ENCODE measurements around the gene COX18.

Gene COX18, protein sequence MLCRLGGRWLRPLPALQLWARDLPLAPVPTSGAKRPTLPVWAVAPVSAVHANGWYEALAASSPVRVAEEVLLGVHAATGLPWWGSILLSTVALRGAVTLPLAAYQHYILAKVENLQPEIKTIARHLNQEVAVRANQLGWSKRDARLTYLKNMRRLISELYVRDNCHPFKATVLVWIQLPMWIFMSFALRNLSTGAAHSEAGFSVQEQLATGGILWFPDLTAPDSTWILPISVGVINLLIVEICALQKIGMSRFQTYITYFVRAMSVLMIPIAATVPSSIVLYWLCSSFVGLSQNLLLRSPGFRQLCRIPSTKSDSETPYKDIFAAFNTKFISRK

DNA sequence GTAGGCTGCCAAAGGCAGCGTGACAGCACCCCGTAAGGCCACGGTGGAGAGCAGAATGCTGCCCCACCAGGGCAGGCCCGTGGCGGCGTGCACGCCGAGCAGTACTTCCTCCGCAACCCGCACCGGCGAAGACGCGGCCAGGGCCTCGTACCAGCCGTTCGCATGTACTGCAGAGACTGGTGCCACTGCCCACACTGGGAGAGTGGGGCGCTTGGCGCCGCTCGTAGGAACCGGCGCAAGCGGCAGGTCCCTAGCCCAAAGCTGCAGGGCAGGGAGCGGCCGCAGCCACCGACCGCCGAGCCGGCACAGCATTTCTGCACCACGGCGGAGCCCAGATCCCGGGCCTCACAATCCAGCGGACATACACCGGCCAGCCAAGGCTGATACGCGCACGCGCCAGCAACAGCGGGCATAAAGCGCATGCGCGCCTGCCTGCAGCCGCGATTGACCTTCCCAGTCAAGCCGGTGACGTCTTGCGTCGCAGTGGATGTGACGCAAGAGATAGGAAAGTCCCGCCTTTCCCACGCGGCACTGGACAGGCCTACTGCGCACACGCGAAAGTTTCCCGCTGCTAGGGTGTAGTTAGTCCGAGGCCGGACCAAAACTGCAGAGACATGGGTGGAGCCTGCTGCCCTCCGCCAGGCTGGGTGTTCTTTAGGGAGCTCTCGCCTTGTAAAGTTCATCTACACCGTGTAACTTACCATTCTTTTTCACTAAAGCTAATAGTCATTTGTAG is at the start of gene COX18:
COX18 (minus strand) TSS at position 379 of the 736 bp plus-strand sequence; CDS start at position 312, 67 bp downstream.
- DNase-seq: peak; percentile 89

DNA sequence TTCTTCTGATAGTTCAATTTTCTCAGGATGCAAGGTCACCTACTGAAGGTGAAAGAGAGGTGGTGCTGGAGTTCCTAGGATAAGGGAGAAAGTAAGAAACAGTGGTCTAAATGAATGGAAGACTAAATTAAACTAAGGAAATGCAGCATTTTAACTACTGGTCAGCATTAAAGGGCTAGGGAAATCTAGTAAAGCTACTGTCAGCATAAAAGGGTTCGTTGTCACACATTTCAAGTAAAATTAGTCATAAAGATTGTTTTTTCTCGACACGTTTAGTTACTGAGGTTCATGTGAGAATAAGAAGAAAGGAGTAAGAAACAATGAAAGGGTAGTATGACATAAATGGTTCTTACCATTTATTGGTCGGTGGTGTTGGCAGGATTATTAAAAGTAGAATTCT is 40.0 kb upstream of the COX18 start:
- no peak for DNase-seq

DNA sequence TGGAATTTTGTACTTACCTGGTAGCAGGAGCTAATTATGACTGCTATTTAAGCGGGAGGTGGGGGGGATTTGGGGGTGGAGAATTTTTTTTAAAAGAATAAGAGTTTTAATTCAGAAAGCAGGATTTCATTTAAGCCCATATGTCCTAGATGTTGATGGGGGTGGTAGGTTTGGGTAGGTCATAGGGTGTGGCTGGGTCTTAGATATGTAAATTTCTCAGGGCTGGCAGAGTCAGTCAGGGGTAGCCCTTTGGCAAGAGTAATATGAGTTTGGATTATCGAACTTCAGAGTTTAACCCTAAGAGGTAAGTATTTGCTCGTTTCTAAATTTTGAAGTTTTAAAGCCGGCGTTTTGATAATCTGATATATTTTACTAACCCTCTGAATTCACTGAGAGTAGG is 35.2 kb upstream of the COX18 start:
- DNase-seq: no peak

DNA sequence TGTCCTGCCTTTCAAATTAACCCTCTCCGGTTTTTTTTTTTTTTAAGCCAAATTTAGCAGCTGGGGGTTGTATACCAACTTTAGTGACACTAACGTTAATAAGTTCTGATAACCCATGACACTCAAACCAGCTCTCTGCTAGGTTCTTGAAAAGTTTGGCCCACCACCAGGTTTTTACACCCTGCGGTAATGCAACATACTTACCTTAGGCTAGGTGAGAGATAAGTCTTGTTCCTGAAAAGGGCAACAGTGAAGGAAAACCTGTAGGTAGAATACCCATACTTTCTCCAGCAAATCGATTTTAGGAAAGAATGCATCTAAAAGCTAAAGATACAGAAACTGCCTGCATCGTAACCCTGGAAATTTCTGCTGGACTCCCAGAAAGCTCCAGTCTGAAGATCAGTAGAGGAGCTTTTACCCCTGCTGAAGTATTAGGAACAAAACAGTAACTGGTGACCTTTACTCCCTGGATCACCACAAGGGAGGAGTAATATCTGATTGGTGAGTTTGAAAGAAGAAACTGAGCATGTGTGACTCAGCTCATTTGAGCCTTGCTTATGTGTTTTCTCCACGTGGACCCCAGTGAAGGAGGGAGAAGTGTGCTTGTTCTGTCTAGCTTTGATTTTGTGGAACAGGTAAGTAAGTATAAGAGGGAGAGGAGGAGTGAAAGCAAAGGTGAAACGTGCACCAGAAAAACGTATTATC is 34.4 kb upstream of the COX18 start:
- peak; percentile 0 for DNase-seq

DNA sequence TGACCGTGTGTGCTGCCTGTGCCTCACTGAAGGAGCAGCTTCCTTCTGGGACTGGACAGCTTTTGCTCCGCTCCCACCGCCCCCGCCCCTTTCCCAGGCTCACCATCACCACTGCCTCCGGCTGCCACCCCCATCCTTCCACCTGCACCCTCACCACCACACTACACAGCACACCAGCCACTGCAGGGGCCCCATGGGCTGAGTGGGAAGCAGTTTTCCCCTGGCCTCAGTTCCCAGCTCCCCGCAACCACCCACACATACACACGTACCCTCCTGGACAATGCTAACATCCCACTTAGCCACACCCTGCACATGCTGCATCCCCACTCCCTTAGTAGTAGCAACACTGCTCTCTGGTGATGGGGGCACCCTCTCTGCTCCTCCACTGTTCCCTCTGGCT is 29.6 kb upstream of the COX18 start:
- no peak for DNase-seq

DNA sequence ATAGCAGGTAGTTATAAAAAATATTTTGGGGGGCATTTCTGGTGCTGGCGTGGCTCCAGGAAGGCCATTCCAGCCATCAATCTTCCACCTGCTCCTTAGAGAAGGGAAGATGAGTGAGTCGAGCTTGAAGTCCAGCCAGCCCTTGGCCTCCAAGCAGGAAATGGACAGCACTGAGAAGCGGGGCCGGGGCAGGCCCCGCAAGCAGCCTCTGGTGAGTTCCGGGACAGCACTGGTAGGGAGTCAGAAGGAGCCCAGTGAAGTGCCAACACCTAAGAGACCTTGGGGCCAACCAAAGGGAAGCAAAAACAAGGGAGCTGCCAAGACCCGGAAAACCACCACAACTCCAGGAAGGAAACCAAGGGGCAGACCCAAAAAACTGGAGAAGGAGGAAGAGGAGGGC is 29.2 kb upstream of the COX18 start:
- no peak for DNase-seq

DNA sequence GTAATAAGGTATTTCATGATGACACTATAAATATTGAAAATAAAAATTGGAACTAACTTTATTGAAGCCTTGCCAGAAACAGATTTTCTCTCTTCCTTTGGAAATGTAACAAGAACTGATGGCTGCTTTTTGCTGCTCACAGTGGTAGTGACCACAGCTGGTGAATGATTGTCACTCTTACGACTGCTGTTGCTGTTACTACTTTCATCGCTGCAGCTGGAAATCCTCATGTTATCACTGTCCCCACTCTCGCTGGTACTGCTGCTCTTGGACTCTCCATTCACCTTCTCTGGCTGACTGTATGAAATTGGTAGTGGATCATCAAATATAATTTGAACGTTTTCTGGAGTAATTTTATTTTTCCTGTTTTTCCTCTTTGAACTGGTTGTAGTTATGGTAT is 28.5 kb upstream of the COX18 start:
- no peak for DNase-seq

DNA sequence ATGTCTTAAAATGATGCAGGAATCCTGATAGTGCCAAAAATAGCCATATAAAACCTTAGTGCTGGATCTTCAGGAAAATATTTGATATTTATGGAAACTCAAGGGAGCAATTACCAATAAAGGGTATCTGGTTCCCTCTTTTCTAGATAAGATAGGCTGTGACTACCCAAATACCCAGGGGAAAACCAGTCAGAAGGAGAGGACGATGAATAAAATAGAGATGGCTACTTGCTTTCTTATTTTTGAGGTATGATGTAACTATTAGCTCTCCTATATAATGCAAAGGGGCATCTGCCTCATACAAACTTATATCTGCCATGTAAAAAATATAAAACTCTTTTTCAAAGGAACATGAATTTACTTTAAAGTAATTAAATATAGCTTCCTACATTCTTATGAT is 23.4 kb upstream of the COX18 start:
- no peak for DNase-seq

DNA sequence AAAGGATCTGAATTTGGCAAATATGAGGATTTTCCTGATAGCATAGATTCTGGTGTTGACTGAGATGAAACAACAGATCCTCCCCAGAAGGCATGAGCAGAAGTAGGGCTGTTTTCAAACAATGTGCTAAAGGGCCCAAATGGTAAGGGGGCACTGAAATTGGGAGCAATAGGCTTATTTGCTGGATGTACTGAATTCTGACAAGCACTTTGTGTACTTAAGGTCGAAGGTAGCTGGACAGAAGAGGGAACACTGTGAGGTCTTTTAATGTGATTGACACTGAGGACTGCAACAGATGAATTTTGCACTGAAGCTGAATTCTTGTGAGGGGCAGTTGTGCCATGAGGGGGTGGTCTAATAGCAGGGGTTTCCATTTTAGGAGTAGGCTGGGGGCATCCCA is 21.2 kb upstream of the COX18 start:
- DNase-seq: no peak

DNA sequence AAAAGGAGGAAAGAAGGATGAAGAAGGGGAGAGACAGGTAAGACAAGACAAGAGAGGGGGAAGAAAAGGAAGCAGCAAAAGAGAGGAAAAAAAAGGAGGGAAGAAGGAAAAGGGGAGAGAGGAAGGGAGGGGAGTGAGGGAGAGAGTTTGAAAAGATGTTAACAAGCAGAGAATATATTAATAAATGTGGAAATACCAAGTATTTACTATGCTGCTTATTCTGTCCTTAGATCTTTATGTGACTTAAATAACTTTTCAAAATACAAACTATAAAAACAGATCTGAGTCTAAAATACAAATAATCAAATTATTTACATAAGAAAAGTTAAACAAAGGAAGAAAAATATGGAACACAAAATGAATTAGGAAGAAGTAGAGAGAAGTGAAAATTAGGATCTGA is 18.4 kb upstream of the COX18 start:
- DNase-seq: no peak

DNA sequence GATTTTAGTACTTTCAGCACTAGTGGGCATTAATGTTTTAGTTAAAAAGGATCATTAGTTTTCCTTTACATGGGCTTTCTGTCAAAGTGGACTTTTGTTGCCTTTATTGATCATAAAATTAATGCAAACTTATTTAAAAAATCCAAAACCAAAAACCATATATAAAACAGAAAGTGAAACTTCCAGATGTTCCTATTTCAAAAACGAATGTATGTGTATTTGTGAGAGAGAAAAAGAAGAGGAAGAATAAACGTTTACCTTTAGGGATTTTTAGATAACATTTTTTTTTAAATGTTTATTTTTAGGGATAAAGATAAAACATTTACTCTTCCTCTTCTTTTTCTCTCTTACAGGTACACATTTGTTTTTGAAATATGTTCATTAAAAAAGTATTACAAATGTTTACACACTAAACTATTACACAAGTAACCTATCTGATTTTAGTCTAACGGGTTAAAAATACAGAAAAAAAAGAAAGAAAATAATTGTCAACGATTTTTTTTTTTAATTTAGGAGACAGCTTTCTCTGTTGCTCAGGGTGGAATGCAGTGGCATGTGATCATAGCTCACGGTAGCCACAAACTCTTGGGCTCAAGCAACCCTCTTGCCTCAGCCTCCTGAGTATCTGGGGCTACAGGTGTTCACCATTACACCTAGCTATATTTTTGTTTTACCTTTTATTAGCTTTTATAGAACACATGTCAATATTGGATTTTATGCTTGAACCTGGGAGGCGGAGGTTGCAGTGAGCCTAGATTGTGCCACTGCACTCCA is 16.8 kb upstream of the COX18 start:
- no peak for DNase-seq

DNA sequence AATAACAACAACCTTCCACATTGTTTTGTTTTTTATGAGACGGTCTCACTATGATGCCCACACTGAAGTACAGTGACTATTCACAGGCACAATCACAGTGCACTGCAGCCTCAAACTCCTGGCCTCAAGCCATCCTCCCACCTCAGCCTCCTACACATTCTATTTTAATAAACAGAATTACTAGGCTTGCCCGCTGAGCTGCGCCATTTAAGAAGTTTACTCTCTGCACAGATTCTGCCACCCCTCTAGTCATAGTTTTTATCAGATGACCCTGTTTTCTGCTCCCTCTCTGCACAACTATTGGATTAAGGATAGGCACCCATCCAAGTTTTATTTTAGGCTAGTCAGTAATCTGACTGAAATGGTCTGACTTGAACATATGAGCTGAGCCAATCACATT is 11.3 kb upstream of the COX18 start:
- DNase-seq: no peak

DNA sequence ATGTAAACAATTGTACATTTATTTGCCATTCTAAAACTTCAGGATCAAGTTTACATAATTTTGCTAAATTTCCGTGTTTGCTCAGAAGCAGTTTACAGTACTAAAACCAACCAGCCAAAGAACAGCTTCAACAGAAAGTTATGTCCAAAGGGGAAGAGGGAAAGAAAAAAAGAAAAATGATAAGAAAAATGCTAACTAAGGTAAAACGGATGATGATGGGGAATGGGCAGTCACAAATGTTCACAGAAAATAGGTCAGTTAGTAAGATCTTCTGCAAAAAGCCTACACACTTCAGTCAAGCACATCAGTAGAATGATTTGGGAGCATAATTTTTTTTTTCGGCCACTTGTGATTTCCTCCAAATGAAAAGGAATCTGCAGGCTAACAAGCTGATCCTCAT is 6.3 kb upstream of the COX18 start:
- no peak for DNase-seq

DNA sequence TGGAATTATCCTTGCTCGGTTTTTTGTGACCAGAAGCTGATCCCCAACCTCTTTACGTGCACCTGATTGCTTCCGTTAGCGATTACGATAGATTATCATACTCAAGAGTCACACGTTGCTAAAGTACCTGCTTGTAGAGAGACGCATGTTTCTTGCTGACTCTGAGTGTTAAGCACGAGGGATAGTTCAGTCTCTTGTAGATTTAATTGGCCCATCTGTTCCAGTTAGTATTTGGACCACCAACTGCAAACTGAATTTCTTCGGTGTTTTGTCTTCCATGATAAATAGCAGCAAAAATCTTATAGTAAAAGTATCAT is 516 bp upstream of the COX18 start:
- no peak for DNase-seq

DNA sequence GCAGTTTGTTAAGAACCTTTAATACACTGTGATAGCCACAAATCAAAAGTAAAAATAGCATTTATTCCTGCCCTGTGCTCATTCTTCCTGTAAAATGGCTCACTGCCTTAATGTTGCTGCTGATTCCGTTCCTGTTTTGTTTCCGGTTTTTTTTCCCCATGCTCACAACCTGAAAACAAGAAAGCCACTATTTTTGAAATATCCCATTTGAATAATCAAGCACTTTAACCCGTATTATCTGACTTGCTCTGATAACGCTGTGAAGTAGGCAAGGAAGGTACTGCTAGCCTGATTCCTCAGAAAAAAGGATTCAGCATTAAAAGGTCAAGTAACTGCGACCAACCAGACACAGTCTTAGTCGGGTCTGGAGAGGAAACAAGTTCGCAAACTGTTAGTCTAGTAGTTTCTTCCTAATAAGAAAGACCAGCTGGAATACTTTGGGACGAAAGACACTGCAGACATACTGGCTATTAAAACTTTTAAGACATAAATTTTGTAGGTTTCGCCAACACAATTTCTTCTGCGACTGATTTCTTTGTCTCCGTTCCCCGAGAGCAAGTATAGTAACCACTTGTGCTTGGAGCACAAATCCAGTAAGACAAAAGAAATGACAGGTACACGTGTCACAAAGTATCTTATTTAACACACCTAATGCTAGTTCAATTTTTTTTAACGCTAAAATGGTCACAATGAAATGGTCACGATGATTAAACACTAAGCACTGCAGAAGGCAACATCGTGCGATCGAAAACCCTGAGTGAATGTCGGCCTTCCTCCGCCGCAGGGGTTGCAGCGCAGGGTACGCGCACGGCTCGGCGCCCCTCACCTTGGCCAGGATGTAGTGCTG is 802 bp downstream of the COX18 start:
- DNase-seq: no peak

DNA sequence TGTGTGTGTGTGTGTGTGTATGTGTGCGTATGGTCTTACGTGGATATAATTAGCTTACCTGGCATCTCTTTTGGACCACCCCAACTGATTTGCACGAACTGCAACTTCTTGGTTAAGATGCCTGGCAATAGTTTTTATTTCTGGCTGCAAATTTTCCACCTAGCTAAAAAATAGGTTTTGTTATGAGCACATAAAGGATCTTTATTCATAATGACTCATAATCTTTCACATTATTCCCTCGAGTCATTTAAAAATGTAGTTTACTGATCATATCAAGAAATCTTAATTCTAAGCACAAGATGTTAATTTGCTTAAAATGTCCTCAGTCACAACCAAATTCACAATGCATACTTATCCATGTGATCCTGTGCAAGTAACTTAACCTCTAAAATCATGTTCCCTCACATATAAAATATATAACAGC is 1.5 kb downstream of the COX18 start:
- no peak for DNase-seq

DNA sequence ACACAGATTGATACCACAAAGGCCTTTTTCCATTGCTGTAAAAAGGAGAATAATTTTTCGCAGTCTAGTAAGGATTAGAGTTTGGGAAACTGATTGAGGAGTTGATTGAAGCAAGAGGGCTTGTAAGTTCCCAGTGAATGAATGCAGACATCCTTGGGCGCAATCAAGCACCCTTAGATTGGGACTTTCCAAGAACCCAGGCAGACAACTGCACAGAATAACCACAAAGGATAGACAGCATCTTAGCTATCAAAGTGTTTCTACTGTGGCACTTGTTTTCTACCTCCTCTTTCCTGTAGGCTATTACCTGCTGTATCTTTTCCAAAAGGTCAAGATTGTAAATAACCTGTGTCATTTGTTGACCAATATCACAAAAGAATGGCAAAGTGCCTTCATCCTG is 2.6 kb downstream of the COX18 start:
- no peak for DNase-seq

DNA sequence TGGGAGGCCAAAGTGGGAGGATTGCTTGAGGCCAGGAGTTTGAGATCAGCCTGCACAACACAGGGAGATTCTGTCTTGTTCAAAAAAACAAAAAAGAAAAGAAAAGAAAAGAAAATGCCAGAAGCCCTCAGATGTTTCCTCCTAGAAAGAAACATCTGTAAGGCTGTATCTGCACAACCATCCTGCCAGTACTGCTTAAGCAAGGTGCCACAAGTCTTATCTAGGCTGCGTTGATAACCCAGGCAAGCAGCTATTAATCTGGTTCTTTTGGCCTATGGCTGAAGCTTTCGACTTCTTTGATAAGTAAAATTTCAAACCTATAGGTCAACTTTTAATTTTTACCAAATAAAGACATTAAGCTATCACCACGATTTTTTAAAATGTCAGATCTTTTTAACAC is 3.1 kb downstream of the COX18 start:
- DNase-seq: no peak

DNA sequence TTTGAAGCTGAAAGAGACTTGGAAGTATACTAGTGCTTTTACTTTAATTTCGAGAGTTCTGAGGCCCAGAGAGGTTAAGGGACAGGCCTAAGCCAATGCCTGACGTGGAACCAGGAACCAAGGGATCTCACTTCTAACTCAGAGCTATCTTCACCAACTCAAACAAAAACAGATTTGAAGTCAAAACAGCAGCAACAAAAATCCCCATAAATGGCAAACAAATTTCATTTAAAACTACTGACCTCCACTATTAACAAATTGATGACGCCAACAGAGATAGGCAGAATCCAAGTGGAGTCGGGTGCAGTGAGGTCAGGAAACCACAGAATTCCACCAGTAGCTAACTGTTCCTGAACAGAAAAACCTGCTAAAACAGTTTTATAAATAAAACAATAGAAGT is 5.0 kb downstream of the COX18 start:
- no peak for DNase-seq

DNA sequence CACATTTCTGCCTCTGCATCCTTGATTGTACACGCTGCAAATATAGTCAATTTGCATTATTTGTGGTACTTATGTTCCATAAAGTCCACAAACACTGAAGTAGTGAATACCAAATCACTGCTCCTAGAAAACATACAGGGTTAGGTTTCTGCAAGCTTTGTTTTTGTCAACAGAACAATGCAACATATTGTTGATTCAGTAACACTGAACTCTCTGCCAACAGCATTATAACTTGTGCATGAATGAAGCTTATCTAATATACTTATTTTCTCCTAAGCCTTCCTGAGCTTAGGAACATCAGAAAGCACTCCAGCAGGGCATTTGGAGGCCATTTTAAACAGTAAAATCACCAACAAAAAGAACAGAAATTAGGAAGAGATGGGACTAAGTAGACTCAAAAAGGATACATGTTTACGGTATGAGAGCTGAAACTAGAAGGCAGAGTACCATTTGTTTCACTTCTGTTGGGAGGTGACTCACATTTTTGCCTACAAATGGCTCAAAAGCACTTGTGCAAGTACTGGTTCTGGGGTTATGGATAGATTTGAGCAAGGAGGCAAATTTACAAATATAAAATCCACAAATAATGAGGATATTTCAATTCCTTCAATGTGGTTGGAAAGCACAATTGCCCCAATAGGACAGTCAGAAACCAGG is 14.1 kb downstream of the COX18 start:
- no peak for DNase-seq

DNA sequence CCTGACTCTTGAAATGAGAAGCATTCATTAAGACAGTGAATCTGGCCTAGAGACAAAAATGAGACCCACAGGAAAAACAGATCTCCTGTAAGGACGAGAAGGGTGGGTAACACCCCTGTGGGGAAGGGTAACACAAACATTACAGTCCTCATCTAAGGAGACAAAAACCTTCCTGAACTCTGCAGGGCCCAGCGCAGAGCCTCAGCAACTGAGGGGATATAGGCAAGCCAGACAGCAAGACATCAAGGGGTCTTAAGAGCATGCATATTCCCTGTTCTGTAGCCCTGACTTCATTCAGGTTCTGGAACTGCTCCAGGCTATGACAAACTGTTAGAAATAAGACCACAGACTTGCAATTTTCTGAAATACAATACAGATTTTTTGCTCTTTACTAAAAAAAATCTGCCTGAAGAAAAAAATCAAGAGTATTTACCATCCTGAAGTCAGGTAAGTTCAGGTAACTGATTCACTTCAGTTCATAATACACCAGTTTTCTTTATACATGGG is 15.5 kb downstream of the COX18 start:
- DNase-seq: no peak

DNA sequence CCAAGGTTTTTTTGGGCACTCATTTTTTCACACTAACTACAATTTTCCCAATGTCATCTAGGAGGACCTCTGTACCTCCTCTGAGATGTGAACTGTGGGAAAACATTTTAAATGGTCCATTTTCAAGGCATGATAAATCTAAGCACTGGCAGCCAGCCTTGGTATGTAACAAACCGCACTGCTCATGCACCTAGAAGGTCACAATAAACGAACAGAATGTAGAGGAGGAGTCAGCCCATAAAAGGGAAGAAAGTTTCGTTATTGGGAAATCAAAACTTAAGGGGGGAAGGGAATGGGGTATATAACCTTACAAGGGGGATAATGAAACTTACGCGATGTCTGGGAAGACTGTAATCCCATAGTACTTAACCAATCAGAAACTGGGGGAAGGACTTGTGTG is 16.4 kb downstream of the COX18 start:
- no peak for DNase-seq

All from HCEC 1CT (cell line).